ENCODE results near the gene PCSK4. TPM values are rescaled to one million over a fixed set of nuclear protein-coding genes. Genes with fewer than 3 reads are reported as not detected.

Gene PCSK4
- total and polyA plus RNA-seq, 2 of the 4 experiments (the other 2 are of a cell fraction) = 0.72 to 1.7 TPM

GRCh38 chr19:1513499-1514294 lies 23.5 kb upstream of the PCSK4 start (continued):
- TF ChIP-seq USF2 (IDR thresholded peaks at IDR 0.05; ENCODE audit: low read depth, low read length) (no peak), ELK1 (IDR thresholded peaks at IDR 0.05; ENCODE audit: borderline replicate concordance, low read depth, low read length) (no peak), MAZ (IDR thresholded peaks at IDR 0.05; ENCODE audit: borderline replicate concordance, low read depth, low read length) (peak; percentile 83)

Data from IMR-90 (cell line).